Spleen (tissue), 11 donors: ENCODE results near the gene HHAT. TPM values are rescaled to one million over a fixed set of nuclear protein-coding genes. Genes with fewer than 3 reads are reported as not detected.
"Not testable (repeated sequence)": the region's sequence is repeated elsewhere in the genome, so short reads cannot be mapped to it uniquely, and the experiment has no call there.

Source experiments
- DNase-seq: peaks from one replicate; pipeline ENCODE4 v3.0.0-alpha.2; 2020
- H3K27ac ChIP-seq, 8 donors: fragments of 200-600 bp; sonication (generic) in 7 of 8; 1 replicate in 4 of 8; 2 replicates in 4 of 8; pipeline versions ENCODE4 v1.5.0 to v1.8.0; 2016 to 2021; ENCODE audit warnings: inconsistent platforms in 4 of 8, mild to moderate bottlenecking in 4 of 8, moderate library complexity in 1 of 8
- H3K27me3 ChIP-seq, 7 donors: fragments of 200-600 bp; sonication (generic) in 6 of 7; replicated peaks in 1 of 7; 1 replicate in 4 of 7; 2 replicates in 3 of 7; pipeline versions ENCODE4 v1.5.0 to v1.8.0; 2016 to 2021; ENCODE audit warnings: inconsistent platforms in 3 of 7, mild to moderate bottlenecking in 1 of 7
- H3K36me3 ChIP-seq, 6 donors: fragments of 200-600 bp; sonication (generic) in 5 of 6; 1 replicate in 4 of 6; 2 replicates in 2 of 6; pipeline versions ENCODE4 v1.5.0 to v1.8.0; 2016 to 2021; ENCODE audit warnings: inconsistent platforms in 2 of 6
- H3K4me1 ChIP-seq, 6 donors: fragments of 200-600 bp; sonication (generic) in 5 of 6; 1 replicate in 3 of 6; 2 replicates in 3 of 6; pipeline versions ENCODE4 v1.5.0 to v1.8.0; 2016 to 2021; ENCODE audit warnings: inconsistent platforms in 3 of 6
- H3K4me3 ChIP-seq, 8 donors: fragments of 200-600 bp; sonication (generic) in 7 of 8; 1 replicate in 4 of 8; 2 replicates in 4 of 8; pipeline versions ENCODE4 v1.5.0 to v1.8.0; 2016 to 2021; ENCODE audit warnings: inconsistent platforms in 4 of 8, mild to moderate bottlenecking in 4 of 8, moderate library complexity in 2 of 8
- H3K9me3 ChIP-seq, 8 donors: fragments of 200-600 bp; sonication (generic) in 7 of 8; 1 replicate in 4 of 8; 2 replicates in 4 of 8; pipeline versions ENCODE4 v1.5.0 to v1.8.0; 2016 to 2021; ENCODE audit warnings: inconsistent platforms in 4 of 8
- POLR2A ChIP-seq, 3 donors: fragments of 450-650 bp; IDR thresholded peaks; one replicate each; pipeline ENCODE4 v1.5.1; 2017; ENCODE audit warnings: antibody characterized with exemption in 3 of 3, mild to moderate bottlenecking in 1 of 3
- POLR2AphosphoS5 ChIP-seq, 3 donors: sonication (generic); formaldehyde crosslinking; IDR thresholded peaks; one replicate each; pipeline ENCODE4 v1.5.1; 2017; ENCODE audit warnings: antibody characterized with exemption in 3 of 3
- WGBS, 5 donors: extraction: QIAGEN DNeasy Blood & Tissue Kit in 3 of 5; methylation state at CpG; one replicate each; pipeline versions ENCODE4 v1.1.5 to v1.1.7; 2013 to 2018; 5-methylcytosine and 5-hydroxymethylcytosine counted together
- intact Hi-C: fragments of 100-400 bp; cut with DNase I; formaldehyde crosslinking; loops from one replicate; pipeline ENCODE4 v1.15.0; 2023; ENCODE audit warnings: low total_unique reads
- polyA plus RNA-seq, 3 donors: library from polyadenylated mRNA; stranded (reverse); fragments of 200-250 nt; gene quantifications; one replicate each; pipeline ENCODE4 v1.2.1, GENCODE V29; 2013
- total RNA-seq, 7 donors: library from RNA; depleted of rRNA in 3 of 7; stranded (reverse); fragments of >200 nt in 3 of 7; fragmentation: NEBNext Ultra II Directional in 4 of 7; extraction: Animal tissue kit (Norgen Biotek cat#: 25700) in 4 of 7; gene quantifications; one replicate each; pipeline versions ENCODE4 v1.1.0 to v1.2.1, GENCODE V29; 2016 to 2021
- TF ChIP-seq, protein P1 (sequence below), 11 experiments: fragments of 200-600 bp in 7 of 11; fragments of 450-650 bp in 4 of 11; sonication (generic) in 4 of 11; IDR thresholded peaks in 8 of 11; conservative IDR thresholded peaks in 3 of 11; 1 replicate in 7 of 11; 2 replicates in 4 of 11; pipeline versions ENCODE4 v1.4.0 to v1.8.0; 2016 to 2021; ENCODE audit warnings: antibody characterized with exemption in 11 of 11, inconsistent platforms in 4 of 11, mild to moderate bottlenecking in 1 of 11
- donor health status: healthy with polysubstance abuse.
- donor health status: DM: no; HTN: no; CAD: no; lungs with moderate emphysema.
- donor health status: DM: no; HTN: no; CAD: no.
- donor health status: Bipolar disorder and iron deficiency.
- donor health status: healthy.
- donor health status: DM: no; HTN: no; CAD: no.
- donor health status: DM: yes; HTN: yes; CAD: no.

The HHAT gene
- total and polyA plus RNA-seq, 10 donors, result 1.3 to 8.8 (median 4.7) TPM

DNA sequence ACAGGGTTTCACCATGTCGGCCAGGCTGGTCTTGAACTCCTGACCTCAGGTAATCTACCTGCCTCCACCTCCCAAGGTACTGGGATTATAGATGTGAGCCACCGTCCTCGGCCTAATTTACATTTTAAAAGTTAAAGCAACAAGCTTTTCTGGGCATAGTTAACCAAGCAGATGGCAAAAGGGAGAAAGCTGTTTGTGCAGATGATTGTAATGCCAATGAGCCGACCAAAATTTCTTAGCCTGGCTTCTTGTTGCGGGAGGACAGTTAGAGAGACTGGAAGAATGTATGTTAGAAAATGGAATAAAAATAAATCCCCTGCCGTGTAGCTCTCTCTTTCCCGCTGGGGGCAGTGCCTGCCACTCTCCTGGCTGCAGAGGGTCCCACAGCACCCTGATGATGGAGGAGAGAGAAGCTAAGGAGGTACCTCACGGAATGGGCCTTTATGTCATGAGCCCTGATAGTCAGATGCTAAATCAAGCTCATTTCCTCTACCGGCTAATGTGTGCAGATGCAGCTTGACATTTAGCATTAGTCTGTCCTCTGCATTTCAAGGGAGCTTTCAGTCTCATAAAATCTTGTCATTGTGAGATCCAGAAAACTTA lies 87.2 kb downstream of the HHAT start:
- 79 to 86% (median 80%) methylated on average over 9 of the region's 9 CpGs for WGBS, 5 donors
- Histone ChIP-seq H3K27me3 (no peaks in the 10 kb centered on the region), H3K4me1 (no peaks in the 10 kb centered on the region), H3K36me3 (peaks cover 0 to 24% (median 0%) of the 10 kb centered on the region in 6 donors), H3K27ac (no peak overlapping the region), H3K9me3 (no peaks in the 10 kb centered on the region), H3K4me3 (no peak overlapping the region)
- no peak for TF ChIP-seq POLR2AphosphoS5 (IDR thresholded peaks at IDR 0.05)
- TF ChIP-seq POLR2A (IDR thresholded peaks at IDR 0.05), result no peak
- TF ChIP-seq, protein P1, sequence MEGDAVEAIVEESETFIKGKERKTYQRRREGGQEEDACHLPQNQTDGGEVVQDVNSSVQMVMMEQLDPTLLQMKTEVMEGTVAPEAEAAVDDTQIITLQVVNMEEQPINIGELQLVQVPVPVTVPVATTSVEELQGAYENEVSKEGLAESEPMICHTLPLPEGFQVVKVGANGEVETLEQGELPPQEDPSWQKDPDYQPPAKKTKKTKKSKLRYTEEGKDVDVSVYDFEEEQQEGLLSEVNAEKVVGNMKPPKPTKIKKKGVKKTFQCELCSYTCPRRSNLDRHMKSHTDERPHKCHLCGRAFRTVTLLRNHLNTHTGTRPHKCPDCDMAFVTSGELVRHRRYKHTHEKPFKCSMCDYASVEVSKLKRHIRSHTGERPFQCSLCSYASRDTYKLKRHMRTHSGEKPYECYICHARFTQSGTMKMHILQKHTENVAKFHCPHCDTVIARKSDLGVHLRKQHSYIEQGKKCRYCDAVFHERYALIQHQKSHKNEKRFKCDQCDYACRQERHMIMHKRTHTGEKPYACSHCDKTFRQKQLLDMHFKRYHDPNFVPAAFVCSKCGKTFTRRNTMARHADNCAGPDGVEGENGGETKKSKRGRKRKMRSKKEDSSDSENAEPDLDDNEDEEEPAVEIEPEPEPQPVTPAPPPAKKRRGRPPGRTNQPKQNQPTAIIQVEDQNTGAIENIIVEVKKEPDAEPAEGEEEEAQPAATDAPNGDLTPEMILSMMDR (IDR thresholded peaks at IDR 0.05 in 8 of 11, conservative IDR thresholded peaks at IDR 0.05 in 3 of 11), result no peak
- intact Hi-C loops, result no loop called here
- no peak for DNase-seq

DNA sequence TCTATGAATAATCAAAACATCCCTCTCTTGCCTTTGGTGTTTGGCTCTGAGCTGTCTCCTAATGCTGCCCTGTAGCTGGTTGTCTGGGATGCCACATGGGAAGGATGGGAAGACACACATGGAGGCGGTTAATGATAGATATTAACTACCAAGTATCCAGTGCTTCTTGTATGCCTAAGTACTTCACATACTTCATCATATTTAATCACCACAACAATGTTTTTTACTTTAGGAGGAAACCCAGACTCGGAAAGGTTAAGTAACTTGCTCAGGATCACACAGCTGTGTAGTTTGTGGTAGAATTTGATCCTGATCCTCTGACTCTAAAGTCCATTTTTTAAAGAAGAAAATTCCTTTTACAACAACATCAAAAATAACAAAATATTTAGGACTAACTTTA lies 88.0 kb downstream of the HHAT start:
- no peaks in the 10 kb centered on the region for H3K27me3 ChIP-seq
- no peak for DNase-seq
- H3K4me3 ChIP-seq, result no peak overlapping the region
- no peaks in the 10 kb centered on the region for H3K9me3 ChIP-seq
- no peaks in the 10 kb centered on the region for H3K4me1 ChIP-seq
- no peak overlapping the region for H3K27ac ChIP-seq
- 84 to 94% (median 91%) methylated on average over 2 of the region's 2 CpGs for WGBS, 5 donors
- H3K36me3 ChIP-seq, result peaks cover 0 to 16% (median 0%) of the 10 kb centered on the region in 6 donors
- TF ChIP-seq, protein P1 (IDR thresholded peaks at IDR 0.05 in 8 of 11, conservative IDR thresholded peaks at IDR 0.05 in 3 of 11), result no peak
- TF ChIP-seq POLR2AphosphoS5 (IDR thresholded peaks at IDR 0.05) (no peak), POLR2A (IDR thresholded peaks at IDR 0.05) (no peak)
- intact Hi-C loops, result no loop called here

DNA sequence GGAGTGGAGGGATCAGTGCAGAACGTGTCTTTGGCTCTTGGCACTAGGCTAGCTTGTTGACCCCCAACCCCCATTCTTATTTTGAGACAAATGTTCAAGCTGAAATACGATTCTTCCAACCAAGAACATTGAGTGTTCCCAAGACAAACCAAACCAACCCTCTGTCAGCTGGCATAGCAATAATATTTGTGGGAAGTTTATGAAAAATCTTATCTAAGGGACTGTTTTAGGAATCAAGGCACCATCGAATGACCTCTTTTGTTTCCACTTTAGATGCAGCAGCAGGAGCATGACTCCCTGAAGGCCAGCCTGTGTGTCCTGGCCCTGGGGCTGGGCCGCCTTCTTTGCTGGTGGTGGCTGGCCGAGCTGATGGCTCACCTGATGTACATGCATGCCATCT lies 89.2 kb downstream of the HHAT start:
- WGBS, 5 donors, result 88 to 93% (median 90%) methylated on average over 5 of the region's 5 CpGs
- Histone ChIP-seq H3K27ac (no peak overlapping the region), H3K27me3 (no peaks in the 10 kb centered on the region), H3K9me3 (no peaks in the 10 kb centered on the region), H3K4me3 (no peak overlapping the region), H3K36me3 (peaks cover 0 to 8% (median 0%) of the 10 kb centered on the region in 6 donors), H3K4me1 (no peaks in the 10 kb centered on the region)
- intact Hi-C loops, result no loop called here
- TF ChIP-seq, protein P1 (IDR thresholded peaks at IDR 0.05 in 8 of 11, conservative IDR thresholded peaks at IDR 0.05 in 3 of 11), result no peak
- no peak for DNase-seq

- Histone ChIP-seq H3K27ac (no peak overlapping the region), H3K4me3 (no peak overlapping the region), H3K27me3 (no peaks in the 10 kb centered on the region), H3K9me3 (peaks cover 0 to 7% (median 0%) of the 10 kb centered on the region in 8 donors), H3K4me1 (no peaks in the 10 kb centered on the region), H3K36me3 (peaks cover 0 to 8% (median 0%) of the 10 kb centered on the region in 6 donors)
- intact Hi-C loops, result no loop called here
- DNase-seq, result no peak
- TF ChIP-seq POLR2A (IDR thresholded peaks at IDR 0.05) (no peak), POLR2AphosphoS5 (IDR thresholded peaks at IDR 0.05) (no peak)
- TF ChIP-seq, protein P1 (IDR thresholded peaks at IDR 0.05 in 8 of 11, conservative IDR thresholded peaks at IDR 0.05 in 3 of 11), result no peak
- 83 to 91% (median 88%) methylated on average over 7 of the region's 7 CpGs for WGBS, 5 donors
These were observed 90.4 kb downstream of the HHAT start for GRCh38 chr1:210418863-210419650.

DNA sequence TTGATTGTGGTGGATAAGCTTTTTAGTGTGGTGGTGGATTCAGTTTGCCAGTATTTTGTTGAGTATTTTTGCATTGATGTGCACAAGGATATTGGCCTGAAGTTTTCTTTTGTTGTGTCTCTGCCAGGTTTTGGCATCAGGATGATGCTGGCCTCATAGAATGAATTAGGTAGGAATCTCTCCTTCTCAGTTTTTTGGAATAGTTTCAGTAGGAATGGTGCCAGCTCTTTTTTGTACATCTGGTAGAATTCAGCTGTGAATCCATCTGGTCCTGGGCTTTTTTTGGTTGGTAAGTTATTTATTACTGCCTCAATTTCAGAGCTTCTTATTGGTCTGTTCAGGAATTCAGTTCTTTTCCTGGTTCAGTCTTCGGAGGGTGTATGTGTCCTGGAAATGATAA lies 98.0 kb downstream of the HHAT start:
- peaks cover 0 to 12% (median 2%) of the 10 kb centered on the region in 8 donors for H3K9me3 ChIP-seq
- H3K27me3 ChIP-seq, intact Hi-C loops, H3K36me3 ChIP-seq, H3K4me3 ChIP-seq, DNase-seq, H3K27ac ChIP-seq, H3K4me1 ChIP-seq: not testable (repeated sequence)
- 90 to 97% (median 93%) methylated on average over 1 of the region's 1 CpG for WGBS, 5 donors
